ENCODE results near the gene KCNIP4.

The KCNIP4 gene

DNA sequence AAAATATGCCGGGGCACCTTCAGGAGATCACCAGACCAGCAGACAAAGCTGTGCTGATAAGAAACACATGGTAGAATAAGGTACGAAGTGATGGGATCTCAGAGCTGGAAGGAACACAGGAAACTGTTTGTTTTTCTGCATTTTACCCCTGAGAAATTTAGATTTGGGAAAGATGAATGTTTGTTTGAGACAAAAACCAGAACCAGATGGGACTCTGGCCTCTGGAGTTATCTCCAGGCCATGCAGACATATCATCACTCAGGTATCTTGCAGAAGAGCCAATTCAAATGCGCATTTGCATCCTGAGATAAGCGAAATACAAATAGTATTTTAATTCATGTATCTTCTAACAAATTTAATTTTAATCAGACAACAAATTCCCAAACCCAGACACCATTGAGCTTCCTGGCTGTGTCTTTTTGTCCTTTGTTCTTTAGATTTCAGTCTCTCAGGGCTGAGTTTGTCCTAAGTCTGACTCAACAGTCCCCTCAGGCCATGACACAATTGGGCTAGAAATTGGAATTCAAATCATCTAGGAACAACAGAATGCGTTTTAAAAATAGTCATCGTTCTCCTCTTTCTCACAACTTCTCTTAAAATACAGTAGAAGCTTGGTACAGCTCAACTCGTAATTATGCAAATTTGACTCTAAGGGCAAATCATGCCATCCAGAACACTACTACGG, 1089.3 kb downstream of the KCNIP4 start:
- no peak overlapping the region for H3K4me3 Mint-ChIP-seq
- H3K27ac Mint-ChIP-seq, result no peak overlapping the region
- peaks cover 6% of the 10 kb centered on the region for H3K27me3 Mint-ChIP-seq (ENCODE audit: low read depth, poor library complexity)
- DNase-seq, result no peak
- no peaks in the 10 kb centered on the region for H3K36me3 Mint-ChIP-seq (ENCODE audit: low read depth)
- no peaks in the 10 kb centered on the region for H3K4me1 Mint-ChIP-seq
- H3K9me3 Mint-ChIP-seq, result no peaks in the 10 kb centered on the region
- TF ChIP-seq, protein P1, sequence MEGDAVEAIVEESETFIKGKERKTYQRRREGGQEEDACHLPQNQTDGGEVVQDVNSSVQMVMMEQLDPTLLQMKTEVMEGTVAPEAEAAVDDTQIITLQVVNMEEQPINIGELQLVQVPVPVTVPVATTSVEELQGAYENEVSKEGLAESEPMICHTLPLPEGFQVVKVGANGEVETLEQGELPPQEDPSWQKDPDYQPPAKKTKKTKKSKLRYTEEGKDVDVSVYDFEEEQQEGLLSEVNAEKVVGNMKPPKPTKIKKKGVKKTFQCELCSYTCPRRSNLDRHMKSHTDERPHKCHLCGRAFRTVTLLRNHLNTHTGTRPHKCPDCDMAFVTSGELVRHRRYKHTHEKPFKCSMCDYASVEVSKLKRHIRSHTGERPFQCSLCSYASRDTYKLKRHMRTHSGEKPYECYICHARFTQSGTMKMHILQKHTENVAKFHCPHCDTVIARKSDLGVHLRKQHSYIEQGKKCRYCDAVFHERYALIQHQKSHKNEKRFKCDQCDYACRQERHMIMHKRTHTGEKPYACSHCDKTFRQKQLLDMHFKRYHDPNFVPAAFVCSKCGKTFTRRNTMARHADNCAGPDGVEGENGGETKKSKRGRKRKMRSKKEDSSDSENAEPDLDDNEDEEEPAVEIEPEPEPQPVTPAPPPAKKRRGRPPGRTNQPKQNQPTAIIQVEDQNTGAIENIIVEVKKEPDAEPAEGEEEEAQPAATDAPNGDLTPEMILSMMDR (IDR thresholded peaks at IDR 0.05), result no peak

DNA sequence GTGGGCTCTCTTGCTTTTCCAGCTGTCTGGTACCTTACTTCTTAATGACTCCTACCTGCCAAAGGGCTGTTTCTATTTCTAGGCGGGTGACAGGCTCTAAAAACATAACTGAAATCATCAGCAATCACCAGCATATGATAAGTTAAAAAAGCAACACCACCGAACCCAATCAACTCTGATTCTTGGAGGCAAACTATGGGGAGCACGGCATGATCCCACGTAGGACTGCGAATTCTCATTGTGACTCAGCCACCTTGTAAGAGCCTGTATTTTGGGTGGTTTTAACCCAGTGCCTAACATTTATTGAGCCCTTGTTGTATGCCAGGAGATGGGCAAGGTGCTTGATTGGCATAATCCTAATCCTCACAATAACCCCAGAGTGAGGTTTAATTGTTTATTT, 1091.5 kb downstream of the KCNIP4 start:
- TF ChIP-seq, protein P1 (IDR thresholded peaks at IDR 0.05), result no peak
- H3K27ac Mint-ChIP-seq, result no peak overlapping the region
- peaks cover 7% of the 10 kb centered on the region for H3K27me3 Mint-ChIP-seq (ENCODE audit: low read depth, poor library complexity)
- no peaks in the 10 kb centered on the region for H3K4me1 Mint-ChIP-seq
- no peak overlapping the region for H3K4me3 Mint-ChIP-seq
- no peaks in the 10 kb centered on the region for H3K36me3 Mint-ChIP-seq (ENCODE audit: low read depth)
- DNase-seq, result no peak
- peaks cover 8% of the 10 kb centered on the region for H3K9me3 Mint-ChIP-seq

DNA sequence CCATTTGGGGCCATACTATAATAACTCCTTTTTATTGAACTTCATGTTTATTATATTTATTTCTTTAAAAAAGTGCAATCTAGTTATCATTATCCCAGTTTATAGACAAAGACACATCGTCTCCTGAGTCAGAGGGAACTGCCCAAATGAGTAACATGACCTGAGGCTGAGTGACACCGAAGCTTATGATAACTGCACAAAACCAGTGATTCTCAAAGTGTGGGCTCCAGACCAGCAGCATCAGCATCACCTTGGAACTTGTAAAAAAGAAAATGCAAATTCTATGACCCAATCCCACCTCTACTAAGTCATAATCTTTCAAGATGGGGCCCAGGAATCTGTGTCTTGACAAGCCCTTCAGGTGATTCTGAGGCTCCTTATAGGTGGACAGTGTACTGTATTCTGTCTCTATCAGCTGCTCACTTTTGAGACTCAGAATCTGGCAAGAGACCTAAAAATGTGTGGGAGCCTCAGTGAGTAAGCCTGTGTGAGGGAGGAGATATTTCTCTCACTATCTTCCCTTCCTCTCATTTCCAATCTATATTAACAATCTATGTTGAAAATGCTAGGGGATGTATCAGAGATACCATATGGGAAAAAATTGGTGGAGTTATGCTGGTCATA, 1101.3 kb downstream of the KCNIP4 start:
- TF ChIP-seq, protein P1 (IDR thresholded peaks at IDR 0.05), result no peak
- DNase-seq, result no peak
- Mint-ChIP-seq H3K36me3 (ENCODE audit: low read depth) (no peaks in the 10 kb centered on the region), H3K4me1 (no peaks in the 10 kb centered on the region), H3K4me3 (no peak overlapping the region), H3K9me3 (peaks cover 12% of the 10 kb centered on the region), H3K27ac (no peak overlapping the region), H3K27me3 (ENCODE audit: low read depth, poor library complexity) (peaks cover under 1% of the 10 kb centered on the region)

DNA sequence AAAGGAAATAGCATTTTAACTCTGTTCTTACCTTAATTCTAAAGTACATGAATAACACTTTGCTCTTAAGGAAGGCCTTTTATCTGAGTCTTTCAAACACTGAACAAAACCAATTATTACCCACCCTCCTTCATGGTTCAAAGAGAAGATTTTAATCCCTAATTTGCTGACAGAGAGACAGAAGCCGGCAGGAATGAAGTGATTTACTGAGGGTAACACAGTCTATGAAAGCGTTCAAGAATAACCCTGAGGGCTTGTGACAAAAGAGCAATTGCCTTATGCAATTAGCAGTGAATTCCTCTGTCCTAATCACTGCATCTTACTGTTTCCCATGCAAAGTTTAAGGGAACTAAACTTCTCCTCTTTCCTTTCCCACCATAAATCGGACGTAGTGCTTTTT, 1104.3 kb downstream of the KCNIP4 start:
- Mint-ChIP-seq H3K27ac (no peak overlapping the region), H3K36me3 (ENCODE audit: low read depth) (no peaks in the 10 kb centered on the region), H3K4me1 (no peaks in the 10 kb centered on the region), H3K9me3 (no peaks in the 10 kb centered on the region), H3K4me3 (no peak overlapping the region), H3K27me3 (ENCODE audit: low read depth, poor library complexity) (no peaks in the 10 kb centered on the region)
- TF ChIP-seq, protein P1 (IDR thresholded peaks at IDR 0.05), result no peak
- DNase-seq, result no peak

DNA sequence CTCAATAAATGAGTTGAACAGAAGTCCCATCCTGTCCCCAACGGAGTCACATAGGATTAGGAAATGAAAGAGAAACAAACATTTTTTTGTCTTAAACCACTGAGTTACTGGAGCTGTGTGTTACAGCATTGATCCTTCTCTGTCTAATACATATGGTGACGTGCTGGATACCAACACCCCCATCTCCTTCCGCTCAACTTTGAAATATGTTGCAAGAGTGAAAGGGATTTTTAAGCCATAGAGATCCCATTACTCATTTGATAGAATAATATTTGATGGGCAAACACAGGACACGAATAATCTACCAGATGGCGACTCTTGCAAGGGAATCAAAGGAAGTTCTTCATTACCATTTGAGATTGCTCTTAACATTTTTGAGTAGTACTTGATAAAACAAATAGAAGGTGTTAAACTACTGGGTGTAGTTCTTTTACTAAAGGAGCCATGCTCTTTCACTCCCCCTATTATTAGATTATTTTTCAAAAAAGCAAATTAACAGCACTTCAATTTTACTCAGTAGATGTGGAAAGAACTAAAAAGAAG, 1107.9 kb downstream of the KCNIP4 start:
- H3K27ac Mint-ChIP-seq, result no peak overlapping the region
- H3K9me3 Mint-ChIP-seq, result no peaks in the 10 kb centered on the region
- DNase-seq, result no peak
- TF ChIP-seq, protein P1 (IDR thresholded peaks at IDR 0.05), result no peak
- no peaks in the 10 kb centered on the region for H3K27me3 Mint-ChIP-seq (ENCODE audit: low read depth, poor library complexity)
- H3K36me3 Mint-ChIP-seq (ENCODE audit: low read depth), result no peaks in the 10 kb centered on the region
- H3K4me1 Mint-ChIP-seq, result no peaks in the 10 kb centered on the region
- no peak overlapping the region for H3K4me3 Mint-ChIP-seq

Data from nephron progenitor cell (in vitro differentiated cells).